GM23338 (cell line): ENCODE results near the gene UBXN2A. TPM values are rescaled to one million over a fixed set of nuclear protein-coding genes. Genes with fewer than 3 reads are reported as not detected.

ENCODE experiments used
- ATAC-seq: fragments of 200-7000 bp; cut with Tn5 transposase; 3 replicates; pipeline ENCODE4 v1.9.1; 2020
- DNase-seq: peaks from one replicate; pipeline ENCODE4 v3.0.0-alpha.2; 2015; ENCODE audit warnings: low spot score
- H2AFZ ChIP-seq: fragments of 200-600 bp; sonication (generic); 2 replicates; pipeline ENCODE4 v1.8.0; 2016; ENCODE audit warnings: antibody characterized with exemption, mild to moderate bottlenecking, moderate library complexity
- H3F3A ChIP-seq: fragments of 200-600 bp; sonication (generic); replicated peaks from 2 replicates; pipeline ENCODE4 v1.8.0; 2017; ENCODE audit warnings: antibody characterized with exemption, mixed run types, low read depth
- H3K27ac ChIP-seq: fragments of 200-600 bp; sonication (generic); 2 replicates; pipeline ENCODE4 v1.6.1; 2016; ENCODE audit warnings: low read depth
- H3K27me3 ChIP-seq: fragments of 200-600 bp; sonication (generic); 2 replicates; pipeline ENCODE4 v1.8.0; 2016; ENCODE audit warnings: mild to moderate bottlenecking, mixed run types, moderate library complexity; ENCODE audit not compliant: insufficient read depth
- H3K36me3 ChIP-seq: fragments of 200-600 bp; sonication (generic); 2 replicates; pipeline ENCODE4 v1.8.0; 2016; ENCODE audit warnings: mild to moderate bottlenecking; ENCODE audit not compliant: insufficient read depth
- H3K4me1 ChIP-seq: fragments of 200-600 bp; sonication (generic); 2 replicates; pipeline ENCODE4 v1.8.0; 2016; ENCODE audit warnings: mild to moderate bottlenecking, moderate library complexity; ENCODE audit not compliant: insufficient read depth
- H3K4me2 ChIP-seq: fragments of 200-600 bp; sonication (generic); 2 replicates; pipeline ENCODE4 v1.7.1; 2017; ENCODE audit warnings: mixed run types
- H3K4me3 ChIP-seq: fragments of 200-600 bp; sonication (generic); 2 replicates; pipeline ENCODE4 v1.6.1; 2016; ENCODE audit warnings: mixed run types
- H3K79me2 ChIP-seq: fragments of 200-600 bp; sonication (generic); replicated peaks from 2 replicates; pipeline ENCODE4 v1.8.0; 2017; ENCODE audit warnings: mild to moderate bottlenecking; ENCODE audit not compliant: insufficient read depth
- H3K9me2 ChIP-seq: fragments of 200-600 bp; sonication (generic); 2 replicates; pipeline ENCODE4 v1.8.0; 2017; ENCODE audit not compliant: insufficient read depth
- H4K20me1 ChIP-seq: fragments of 200-600 bp; sonication (generic); replicated peaks from 2 replicates; pipeline ENCODE4 v1.8.0; 2017; ENCODE audit warnings: mild to moderate bottlenecking; ENCODE audit not compliant: insufficient read depth
- H3K27ac Mint-ChIP-seq: 2 replicates; pipeline ENCODE4 v1.8.0; 2020; ENCODE audit warnings: inconsistent platforms, mild to moderate bottlenecking, moderate library complexity, mixed read lengths
- H3K27me3 Mint-ChIP-seq: 3 replicates; pipeline ENCODE4 v1.8.0; 2022; ENCODE audit warnings: low read depth, mild to moderate bottlenecking, moderate library complexity, mixed read lengths, inconsistent platforms; ENCODE audit not compliant: insufficient read depth, poor library complexity
- H3K36me3 Mint-ChIP-seq: 3 replicates; pipeline ENCODE4 v1.8.0; 2021; ENCODE audit warnings: low read depth, mild to moderate bottlenecking, inconsistent platforms, moderate library complexity, mixed read lengths
- H3K4me1 Mint-ChIP-seq: 3 replicates; pipeline ENCODE4 v1.8.0; 2020; ENCODE audit warnings: mild to moderate bottlenecking, inconsistent platforms, mixed read lengths
- H3K4me3 Mint-ChIP-seq: 3 replicates; pipeline ENCODE4 v1.8.0; 2021; ENCODE audit warnings: moderate library complexity, mild to moderate bottlenecking, inconsistent platforms, mixed read lengths
- H3K9me3 Mint-ChIP-seq: 3 replicates; pipeline ENCODE4 v1.8.0; 2020; ENCODE audit warnings: moderate library complexity, mild to moderate bottlenecking, inconsistent platforms, mixed read lengths
- CREB1 ChIP-seq: fragments of 250-450 bp; sonication (Bioruptor Pico); IDR thresholded peaks from 2 replicates; pipeline ENCODE4 v1.5.0; 2020; ENCODE audit warnings: low read depth, mild to moderate bottlenecking, moderate library complexity
- EZH2 ChIP-seq: fragments of 200-600 bp; sonication (generic); IDR thresholded peaks from one replicate; pipeline ENCODE4 v1.8.0; 2017; ENCODE audit warnings: antibody characterized with exemption, mild to moderate bottlenecking, low read depth; ENCODE audit not compliant: unreplicated experiment
- EZH2phosphoT487 ChIP-seq: fragments of 200-600 bp; sonication (generic); IDR thresholded peaks from one replicate; pipeline ENCODE4 v1.8.1; 2018; ENCODE audit warnings: antibody characterized with exemption; ENCODE audit not compliant: unreplicated experiment
- JUNB ChIP-seq: IDR thresholded peaks from one replicate; pipeline ENCODE4 v1.6.1; 2016; ENCODE audit warnings: antibody characterized with exemption; ENCODE audit not compliant: unreplicated experiment
- NANOG ChIP-seq: IDR thresholded peaks from 2 replicates; pipeline ENCODE4 v1.6.1; 2016; ENCODE audit warnings: antibody characterized with exemption, borderline replicate concordance
- POLR2AphosphoS5 ChIP-seq: IDR thresholded peaks from 2 replicates; pipeline ENCODE4 v1.6.1; 2016; ENCODE audit warnings: antibody characterized with exemption, low read depth
- STAT1 ChIP-seq: IDR thresholded peaks from one replicate; pipeline ENCODE4 v1.6.1; 2016; ENCODE audit warnings: antibody characterized with exemption; ENCODE audit not compliant: unreplicated experiment
- ZNF114 ChIP-seq: fragments of 250-450 bp; sonication (Bioruptor Pico); IDR thresholded peaks from 2 replicates; pipeline ENCODE4 v1.5.0; 2020; ENCODE audit warnings: mild to moderate bottlenecking, moderate library complexity
- ZNF331 ChIP-seq: fragments of 250-450 bp; sonication (Bioruptor Pico); IDR thresholded peaks from 2 replicates; pipeline ENCODE4 v1.5.0; 2020; ENCODE audit warnings: low read depth, mild to moderate bottlenecking, moderate library complexity
- polyA plus RNA-seq: library from polyadenylated mRNA; unstranded; fragments of >200 nt; fragmentation: Nextera tagmentation; extraction: Ambion mirVana; gene quantifications from 2 replicates; pipeline ENCODE4 v1.2.1, GENCODE V29; 2016
- total RNA-seq: library from RNA; depleted of rRNA; stranded (reverse); fragments of >200 nt; shearing (Covaris generic); gene quantifications from 2 replicates; pipeline ENCODE4 v1.2.3, GENCODE V29; 2014
- TF ChIP-seq, protein P1 (sequence below): IDR thresholded peaks from 2 replicates; pipeline ENCODE4 v1.6.1; 2016; ENCODE audit warnings: antibody characterized with exemption
- TF ChIP-seq, protein P2 (sequence below): fragments of 250-450 bp; sonication (Bioruptor Pico); IDR thresholded peaks from 2 replicates; pipeline ENCODE4 v1.5.0; 2020; ENCODE audit warnings: mild to moderate bottlenecking, moderate library complexity
- TF ChIP-seq, protein P3 (sequence below): IDR thresholded peaks from one replicate; pipeline ENCODE4 v1.6.1; 2018; ENCODE audit warnings: antibody characterized with exemption; ENCODE audit not compliant: unreplicated experiment
- TF ChIP-seq, protein P4 (sequence below), 2 experiments: fragments of 200-600 bp in 1 of 2; sonication (generic) in 1 of 2; conservative IDR thresholded peaks; 2 replicates each; pipeline versions ENCODE4 v1.5.1 to v1.6.1; 2016 to 2017; ENCODE audit warnings: antibody characterized with exemption in 2 of 2, low read depth in 2 of 2, mild to moderate bottlenecking in 2 of 2, moderate library complexity in 1 of 2

Gene UBXN2A
- total and polyA plus RNA-seq, 2 experiments from 2014 or later: 11.5 to 12.1 TPM

DNA sequence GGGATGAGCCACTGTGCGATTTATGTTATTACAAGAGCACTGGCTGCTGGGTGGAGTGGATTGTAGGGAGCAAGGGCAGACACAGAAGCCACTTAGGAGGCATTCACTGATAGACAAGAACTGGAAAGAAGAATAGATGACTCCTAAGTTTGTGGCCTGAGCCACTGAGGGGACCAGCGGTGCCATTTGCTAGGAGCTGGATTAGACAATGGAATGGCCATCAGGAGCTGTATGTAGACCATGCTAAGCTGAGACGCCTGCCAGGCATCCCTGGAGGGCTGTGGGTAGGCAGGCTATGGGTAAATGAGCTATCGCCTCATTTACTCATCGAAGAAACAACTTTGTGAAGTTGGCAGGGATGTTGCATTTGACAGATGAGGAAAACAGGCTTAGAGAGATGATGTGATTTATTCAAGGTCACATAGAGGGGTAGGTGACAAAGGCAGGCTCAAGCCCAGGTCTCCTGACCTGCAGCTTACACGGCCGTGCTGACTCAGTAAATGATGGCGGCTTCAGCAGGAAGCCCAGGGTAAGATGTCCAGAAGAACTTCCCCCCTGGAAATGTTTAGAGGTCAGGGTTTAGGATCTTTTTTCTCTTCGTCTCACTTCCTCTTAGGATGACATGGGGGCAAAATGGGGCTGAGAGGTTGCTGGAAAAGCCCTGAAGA lies 72.4 kb downstream of the UBXN2A start:
- H3K27me3 Mint-ChIP-seq: peaks cover 15% of the 10 kb centered on the region
- H3K27me3 ChIP-seq: peaks cover 14% of the 10 kb centered on the region
- no peak overlapping the region for H2AFZ ChIP-seq
- TF ChIP-seq EZH2 (no peak), JUNB (no peak), ZNF114 (no peak), CREB1 (CRISPR knock-in tag) (no peak), STAT1 (no peak), POLR2AphosphoS5 (no peak), NANOG (no peak), EZH2phosphoT487 (no peak), ZNF331 (CRISPR knock-in tag) (no peak)
- TF ChIP-seq, protein P1, sequence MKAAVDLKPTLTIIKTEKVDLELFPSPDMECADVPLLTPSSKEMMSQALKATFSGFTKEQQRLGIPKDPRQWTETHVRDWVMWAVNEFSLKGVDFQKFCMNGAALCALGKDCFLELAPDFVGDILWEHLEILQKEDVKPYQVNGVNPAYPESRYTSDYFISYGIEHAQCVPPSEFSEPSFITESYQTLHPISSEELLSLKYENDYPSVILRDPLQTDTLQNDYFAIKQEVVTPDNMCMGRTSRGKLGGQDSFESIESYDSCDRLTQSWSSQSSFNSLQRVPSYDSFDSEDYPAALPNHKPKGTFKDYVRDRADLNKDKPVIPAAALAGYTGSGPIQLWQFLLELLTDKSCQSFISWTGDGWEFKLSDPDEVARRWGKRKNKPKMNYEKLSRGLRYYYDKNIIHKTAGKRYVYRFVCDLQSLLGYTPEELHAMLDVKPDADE: no peak
- TF ChIP-seq, protein P2, sequence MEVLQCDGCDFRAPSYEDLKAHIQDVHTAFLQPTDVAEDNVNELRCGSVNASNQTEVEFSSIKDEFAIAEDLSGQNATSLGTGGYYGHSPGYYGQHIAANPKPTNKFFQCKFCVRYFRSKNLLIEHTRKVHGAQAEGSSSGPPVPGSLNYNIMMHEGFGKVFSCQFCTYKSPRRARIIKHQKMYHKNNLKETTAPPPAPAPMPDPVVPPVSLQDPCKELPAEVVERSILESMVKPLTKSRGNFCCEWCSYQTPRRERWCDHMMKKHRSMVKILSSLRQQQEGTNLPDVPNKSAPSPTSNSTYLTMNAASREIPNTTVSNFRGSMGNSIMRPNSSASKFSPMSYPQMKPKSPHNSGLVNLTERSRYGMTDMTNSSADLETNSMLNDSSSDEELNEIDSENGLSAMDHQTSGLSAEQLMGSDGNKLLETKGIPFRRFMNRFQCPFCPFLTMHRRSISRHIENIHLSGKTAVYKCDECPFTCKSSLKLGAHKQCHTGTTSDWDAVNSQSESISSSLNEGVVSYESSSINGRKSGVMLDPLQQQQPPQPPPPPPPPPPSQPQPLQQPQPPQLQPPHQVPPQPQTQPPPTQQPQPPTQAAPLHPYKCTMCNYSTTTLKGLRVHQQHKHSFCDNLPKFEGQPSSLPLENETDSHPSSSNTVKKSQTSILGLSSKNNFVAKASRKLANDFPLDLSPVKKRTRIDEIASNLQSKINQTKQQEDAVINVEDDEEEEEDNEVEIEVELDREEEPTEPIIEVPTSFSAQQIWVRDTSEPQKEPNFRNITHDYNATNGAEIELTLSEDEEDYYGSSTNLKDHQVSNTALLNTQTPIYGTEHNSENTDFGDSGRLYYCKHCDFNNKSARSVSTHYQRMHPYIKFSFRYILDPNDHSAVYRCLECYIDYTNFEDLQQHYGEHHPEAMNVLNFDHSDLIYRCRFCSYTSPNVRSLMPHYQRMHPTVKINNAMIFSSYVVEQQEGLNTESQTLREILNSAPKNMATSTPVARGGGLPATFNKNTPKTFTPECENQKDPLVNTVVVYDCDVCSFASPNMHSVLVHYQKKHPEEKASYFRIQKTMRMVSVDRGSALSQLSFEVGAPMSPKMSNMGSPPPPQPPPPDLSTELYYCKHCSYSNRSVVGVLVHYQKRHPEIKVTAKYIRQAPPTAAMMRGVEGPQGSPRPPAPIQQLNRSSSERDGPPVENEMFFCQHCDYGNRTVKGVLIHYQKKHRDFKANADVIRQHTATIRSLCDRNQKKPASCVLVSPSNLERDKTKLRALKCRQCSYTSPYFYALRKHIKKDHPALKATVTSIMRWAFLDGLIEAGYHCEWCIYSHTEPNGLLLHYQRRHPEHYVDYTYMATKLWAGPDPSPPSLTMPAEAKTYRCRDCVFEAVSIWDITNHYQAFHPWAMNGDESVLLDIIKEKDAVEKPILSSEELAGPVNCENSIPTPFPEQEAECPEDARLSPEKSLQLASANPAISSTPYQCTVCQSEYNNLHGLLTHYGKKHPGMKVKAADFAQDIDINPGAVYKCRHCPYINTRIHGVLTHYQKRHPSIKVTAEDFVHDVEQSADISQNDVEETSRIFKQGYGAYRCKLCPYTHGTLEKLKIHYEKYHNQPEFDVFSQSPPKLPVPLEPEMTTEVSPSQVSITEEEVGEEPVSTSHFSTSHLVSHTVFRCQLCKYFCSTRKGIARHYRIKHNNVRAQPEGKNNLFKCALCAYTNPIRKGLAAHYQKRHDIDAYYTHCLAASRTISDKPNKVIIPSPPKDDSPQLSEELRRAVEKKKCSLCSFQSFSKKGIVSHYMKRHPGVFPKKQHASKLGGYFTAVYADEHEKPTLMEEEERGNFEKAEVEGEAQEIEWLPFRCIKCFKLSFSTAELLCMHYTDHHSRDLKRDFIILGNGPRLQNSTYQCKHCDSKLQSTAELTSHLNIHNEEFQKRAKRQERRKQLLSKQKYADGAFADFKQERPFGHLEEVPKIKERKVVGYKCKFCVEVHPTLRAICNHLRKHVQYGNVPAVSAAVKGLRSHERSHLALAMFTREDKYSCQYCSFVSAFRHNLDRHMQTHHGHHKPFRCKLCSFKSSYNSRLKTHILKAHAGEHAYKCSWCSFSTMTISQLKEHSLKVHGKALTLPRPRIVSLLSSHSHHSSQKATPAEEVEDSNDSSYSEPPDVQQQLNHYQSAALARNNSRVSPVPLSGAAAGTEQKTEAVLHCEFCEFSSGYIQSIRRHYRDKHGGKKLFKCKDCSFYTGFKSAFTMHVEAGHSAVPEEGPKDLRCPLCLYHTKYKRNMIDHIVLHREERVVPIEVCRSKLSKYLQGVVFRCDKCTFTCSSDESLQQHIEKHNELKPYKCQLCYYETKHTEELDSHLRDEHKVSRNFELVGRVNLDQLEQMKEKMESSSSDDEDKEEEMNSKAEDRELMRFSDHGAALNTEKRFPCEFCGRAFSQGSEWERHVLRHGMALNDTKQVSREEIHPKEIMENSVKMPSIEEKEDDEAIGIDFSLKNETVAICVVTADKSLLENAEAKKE (CRISPR knock-in tag): no peak
- TF ChIP-seq, protein P3, sequence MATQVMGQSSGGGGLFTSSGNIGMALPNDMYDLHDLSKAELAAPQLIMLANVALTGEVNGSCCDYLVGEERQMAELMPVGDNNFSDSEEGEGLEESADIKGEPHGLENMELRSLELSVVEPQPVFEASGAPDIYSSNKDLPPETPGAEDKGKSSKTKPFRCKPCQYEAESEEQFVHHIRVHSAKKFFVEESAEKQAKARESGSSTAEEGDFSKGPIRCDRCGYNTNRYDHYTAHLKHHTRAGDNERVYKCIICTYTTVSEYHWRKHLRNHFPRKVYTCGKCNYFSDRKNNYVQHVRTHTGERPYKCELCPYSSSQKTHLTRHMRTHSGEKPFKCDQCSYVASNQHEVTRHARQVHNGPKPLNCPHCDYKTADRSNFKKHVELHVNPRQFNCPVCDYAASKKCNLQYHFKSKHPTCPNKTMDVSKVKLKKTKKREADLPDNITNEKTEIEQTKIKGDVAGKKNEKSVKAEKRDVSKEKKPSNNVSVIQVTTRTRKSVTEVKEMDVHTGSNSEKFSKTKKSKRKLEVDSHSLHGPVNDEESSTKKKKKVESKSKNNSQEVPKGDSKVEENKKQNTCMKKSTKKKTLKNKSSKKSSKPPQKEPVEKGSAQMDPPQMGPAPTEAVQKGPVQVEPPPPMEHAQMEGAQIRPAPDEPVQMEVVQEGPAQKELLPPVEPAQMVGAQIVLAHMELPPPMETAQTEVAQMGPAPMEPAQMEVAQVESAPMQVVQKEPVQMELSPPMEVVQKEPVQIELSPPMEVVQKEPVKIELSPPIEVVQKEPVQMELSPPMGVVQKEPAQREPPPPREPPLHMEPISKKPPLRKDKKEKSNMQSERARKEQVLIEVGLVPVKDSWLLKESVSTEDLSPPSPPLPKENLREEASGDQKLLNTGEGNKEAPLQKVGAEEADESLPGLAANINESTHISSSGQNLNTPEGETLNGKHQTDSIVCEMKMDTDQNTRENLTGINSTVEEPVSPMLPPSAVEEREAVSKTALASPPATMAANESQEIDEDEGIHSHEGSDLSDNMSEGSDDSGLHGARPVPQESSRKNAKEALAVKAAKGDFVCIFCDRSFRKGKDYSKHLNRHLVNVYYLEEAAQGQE: no peak
- TF ChIP-seq, protein P4, sequence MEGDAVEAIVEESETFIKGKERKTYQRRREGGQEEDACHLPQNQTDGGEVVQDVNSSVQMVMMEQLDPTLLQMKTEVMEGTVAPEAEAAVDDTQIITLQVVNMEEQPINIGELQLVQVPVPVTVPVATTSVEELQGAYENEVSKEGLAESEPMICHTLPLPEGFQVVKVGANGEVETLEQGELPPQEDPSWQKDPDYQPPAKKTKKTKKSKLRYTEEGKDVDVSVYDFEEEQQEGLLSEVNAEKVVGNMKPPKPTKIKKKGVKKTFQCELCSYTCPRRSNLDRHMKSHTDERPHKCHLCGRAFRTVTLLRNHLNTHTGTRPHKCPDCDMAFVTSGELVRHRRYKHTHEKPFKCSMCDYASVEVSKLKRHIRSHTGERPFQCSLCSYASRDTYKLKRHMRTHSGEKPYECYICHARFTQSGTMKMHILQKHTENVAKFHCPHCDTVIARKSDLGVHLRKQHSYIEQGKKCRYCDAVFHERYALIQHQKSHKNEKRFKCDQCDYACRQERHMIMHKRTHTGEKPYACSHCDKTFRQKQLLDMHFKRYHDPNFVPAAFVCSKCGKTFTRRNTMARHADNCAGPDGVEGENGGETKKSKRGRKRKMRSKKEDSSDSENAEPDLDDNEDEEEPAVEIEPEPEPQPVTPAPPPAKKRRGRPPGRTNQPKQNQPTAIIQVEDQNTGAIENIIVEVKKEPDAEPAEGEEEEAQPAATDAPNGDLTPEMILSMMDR (conservative IDR thresholded peaks at IDR 0.05; ENCODE audit: low read depth in 2 of 2): no peak
- H3K36me3 Mint-ChIP-seq: no peaks in the 10 kb centered on the region
- peaks cover 18% of the 10 kb centered on the region for H3K4me1 ChIP-seq
- no peak overlapping the region for H3K27ac ChIP-seq
- H3K9me3 Mint-ChIP-seq: no peaks in the 10 kb centered on the region
- no peak overlapping the region for H3K4me3 Mint-ChIP-seq
- DNase-seq (no peak), ATAC-seq (no peak)
- no peaks in the 10 kb centered on the region for H4K20me1 ChIP-seq
- H3K9me2 ChIP-seq: no peaks in the 10 kb centered on the region
- H3K4me1 Mint-ChIP-seq: peaks cover 22% of the 10 kb centered on the region
- H3K27ac Mint-ChIP-seq: no peak overlapping the region
- no peaks in the 10 kb centered on the region for H3K79me2 ChIP-seq
- no peak overlapping the region for H3K4me2 ChIP-seq
- peaks cover 11% of the 10 kb centered on the region; the same call in 1 of the 2 replicates for H3F3A ChIP-seq
- no peaks in the 10 kb centered on the region for H3K36me3 ChIP-seq
- H3K4me3 ChIP-seq: no peak overlapping the region
